Esophagus squamous epithelium (tissue), 5 donors: Measurements from ENCODE around the gene HECA. TPM values are rescaled to one million over a fixed set of nuclear protein-coding genes. Genes with fewer than 3 reads are reported as not detected.
"Not testable (repeated sequence)": the region's sequence is repeated elsewhere in the genome, so short reads cannot be mapped to it uniquely, and the experiment has no call there.

Experiments used
- DNase-seq: peaks from one replicate; lab custom pipeline; 2025; lab: John Stamatoyannopoulos, UW
- H3K27ac ChIP-seq, 4 donors: fragments of 200-600 bp; sonication (generic); one replicate each; pipeline ENCODE4 v1.5.1; 2016 to 2019; ENCODE audit warnings: mild to moderate bottlenecking in 1 of 4
- H3K27me3 ChIP-seq, 4 donors: fragments of 200-600 bp; sonication (generic); 1 replicate in 3 of 4; 2 replicates in 1 of 4; pipeline versions ENCODE4 v1.5.1 to v1.6.0; 2017 to 2021; ENCODE audit warnings: antibody characterized with exemption in 1 of 4
- H3K36me3 ChIP-seq, 3 donors: fragments of 200-600 bp; sonication (generic); one replicate each; pipeline ENCODE4 v1.5.1; 2016 to 2019
- H3K4me1 ChIP-seq, 3 donors: fragments of 200-600 bp; sonication (generic); one replicate each; pipeline ENCODE4 v1.5.1; 2017 to 2019
- H3K4me3 ChIP-seq, 4 donors: fragments of 200-600 bp; sonication (generic); 1 replicate in 3 of 4; 2 replicates in 1 of 4; pipeline ENCODE4 v1.5.1; 2016 to 2019; ENCODE audit warnings: mild to moderate bottlenecking in 2 of 4, moderate library complexity in 1 of 4
- H3K9me3 ChIP-seq, 3 donors: fragments of 200-600 bp; sonication (generic); one replicate each; pipeline ENCODE4 v1.5.1; 2016 to 2019
- POLR2A ChIP-seq, 4 donors: fragments of 450-650 bp; IDR thresholded peaks; one replicate each; pipeline ENCODE4 v1.6.1; 2017; ENCODE audit warnings: antibody characterized with exemption in 4 of 4, mild to moderate bottlenecking in 4 of 4, moderate library complexity in 3 of 4
- WGBS, 2 donors: methylation state at CpG; one replicate each; pipeline ENCODE4 v1.1.5; 2018; 5-methylcytosine and 5-hydroxymethylcytosine counted together
- intact Hi-C: fragments of 100-400 bp; cut with DNase I; formaldehyde crosslinking; loops from one replicate; pipeline ENCODE4 v1.15.0; 2022
- total RNA-seq, 4 donors: library from RNA; depleted of rRNA; stranded (reverse); fragments of >200 nt; gene quantifications; one replicate each; pipeline ENCODE4 v1.1.0, GENCODE V29; 2016
- TF ChIP-seq, protein P1 (sequence below), 6 experiments: fragments of 450-650 bp in 4 of 6; fragments of 200-600 bp in 2 of 6; sonication (generic) in 2 of 6; IDR thresholded peaks; one replicate each; pipeline ENCODE4 v1.5.1; 2016 to 2019; ENCODE audit warnings: antibody characterized with exemption in 6 of 6, mild to moderate bottlenecking in 4 of 6, moderate library complexity in 4 of 6
- donor health status: DM: yes; HTN: yes; CAD: no.

The HECA gene
- total RNA-seq, 4 donors from 2014 or later, result 29.6 to 44.4 (median 35.8) TPM

DNA sequence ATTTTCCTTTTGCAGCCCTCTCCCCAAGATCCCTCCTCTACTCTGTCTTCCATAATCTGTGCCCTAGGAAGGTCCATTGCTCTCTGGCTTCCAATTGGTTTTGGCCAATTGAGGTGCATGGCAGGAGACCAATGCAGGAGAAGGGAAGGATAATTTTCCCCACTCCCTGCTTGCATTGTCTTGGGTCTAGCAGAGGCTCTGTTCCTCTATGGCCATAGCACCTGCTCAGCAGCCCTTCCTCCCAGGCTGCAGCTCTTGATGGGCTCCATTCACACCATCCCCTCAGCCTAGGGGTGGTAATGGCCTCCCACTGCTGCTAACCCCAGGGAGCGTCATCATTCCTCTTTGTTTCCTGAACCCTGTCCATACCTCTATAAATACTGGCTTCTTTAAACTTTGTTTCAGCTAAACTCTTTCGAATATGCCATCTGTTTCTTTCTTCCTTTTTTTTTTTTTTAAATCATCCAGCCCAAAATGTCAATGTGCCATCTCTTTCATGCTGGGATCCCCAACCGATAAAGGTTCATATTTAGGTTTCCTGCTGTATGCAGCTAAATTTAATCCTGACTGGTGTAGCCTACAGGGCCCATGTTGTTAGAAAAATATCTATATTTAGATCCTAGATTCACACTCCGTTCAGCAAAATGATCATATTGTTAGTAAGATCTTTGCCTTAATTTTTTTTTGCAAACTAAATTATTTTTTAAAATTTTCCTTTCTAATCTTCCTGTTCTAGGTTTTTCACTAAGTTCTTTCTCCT lies 63.8 kb downstream of the HECA start:
- no peak for DNase-seq
- Histone ChIP-seq H3K36me3 (no peaks in the 10 kb centered on the region), H3K27ac (no peak overlapping the region), H3K4me3 (no peak overlapping the region), H3K27me3 (no peaks in the 10 kb centered on the region), H3K9me3 (no peaks in the 10 kb centered on the region), H3K4me1 (no peaks in the 10 kb centered on the region)
- WGBS, 2 donors, result 70 to 90% methylated on average over 4 of the region's 4 CpGs
- TF ChIP-seq, protein P1, sequence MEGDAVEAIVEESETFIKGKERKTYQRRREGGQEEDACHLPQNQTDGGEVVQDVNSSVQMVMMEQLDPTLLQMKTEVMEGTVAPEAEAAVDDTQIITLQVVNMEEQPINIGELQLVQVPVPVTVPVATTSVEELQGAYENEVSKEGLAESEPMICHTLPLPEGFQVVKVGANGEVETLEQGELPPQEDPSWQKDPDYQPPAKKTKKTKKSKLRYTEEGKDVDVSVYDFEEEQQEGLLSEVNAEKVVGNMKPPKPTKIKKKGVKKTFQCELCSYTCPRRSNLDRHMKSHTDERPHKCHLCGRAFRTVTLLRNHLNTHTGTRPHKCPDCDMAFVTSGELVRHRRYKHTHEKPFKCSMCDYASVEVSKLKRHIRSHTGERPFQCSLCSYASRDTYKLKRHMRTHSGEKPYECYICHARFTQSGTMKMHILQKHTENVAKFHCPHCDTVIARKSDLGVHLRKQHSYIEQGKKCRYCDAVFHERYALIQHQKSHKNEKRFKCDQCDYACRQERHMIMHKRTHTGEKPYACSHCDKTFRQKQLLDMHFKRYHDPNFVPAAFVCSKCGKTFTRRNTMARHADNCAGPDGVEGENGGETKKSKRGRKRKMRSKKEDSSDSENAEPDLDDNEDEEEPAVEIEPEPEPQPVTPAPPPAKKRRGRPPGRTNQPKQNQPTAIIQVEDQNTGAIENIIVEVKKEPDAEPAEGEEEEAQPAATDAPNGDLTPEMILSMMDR (IDR thresholded peaks at IDR 0.05), result no peak
- no peak for TF ChIP-seq POLR2A (IDR thresholded peaks at IDR 0.05)
- intact Hi-C loops, result no loop called here

DNA sequence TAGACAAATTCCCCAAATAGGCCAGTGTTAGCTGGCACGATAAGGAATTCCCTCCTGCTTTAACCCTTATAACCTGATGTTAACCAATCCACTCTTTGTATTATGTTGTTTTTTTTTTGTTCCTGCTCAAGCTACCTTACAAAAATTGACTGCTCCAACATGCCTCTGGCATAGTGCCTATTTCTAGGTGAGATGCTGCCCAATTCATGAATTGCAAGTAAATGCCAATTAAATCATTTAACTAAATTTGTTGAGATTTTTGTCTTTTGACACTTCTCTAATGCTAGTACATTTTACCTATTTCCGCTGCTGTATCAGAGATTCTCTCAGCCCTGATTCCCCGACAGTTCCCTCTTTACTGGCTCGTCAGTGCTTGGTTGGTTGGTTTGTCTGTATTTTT lies 66.5 kb downstream of the HECA start:
- intact Hi-C loops, result no loop called here
- Histone ChIP-seq H3K27me3 (no peaks in the 10 kb centered on the region), H3K4me1 (no peaks in the 10 kb centered on the region), H3K4me3 (no peak overlapping the region), H3K36me3 (no peaks in the 10 kb centered on the region), H3K27ac (no peak overlapping the region), H3K9me3 (peaks cover 0 to 15% (median 10%) of the 10 kb centered on the region in 3 donors)
- 82 to 88% methylated on average over 4 of the region's 4 CpGs for WGBS, 2 donors
- TF ChIP-seq, protein P1 (IDR thresholded peaks at IDR 0.05), result no peak
- TF ChIP-seq POLR2A (IDR thresholded peaks at IDR 0.05), result no peak
- DNase-seq, result no peak

DNA sequence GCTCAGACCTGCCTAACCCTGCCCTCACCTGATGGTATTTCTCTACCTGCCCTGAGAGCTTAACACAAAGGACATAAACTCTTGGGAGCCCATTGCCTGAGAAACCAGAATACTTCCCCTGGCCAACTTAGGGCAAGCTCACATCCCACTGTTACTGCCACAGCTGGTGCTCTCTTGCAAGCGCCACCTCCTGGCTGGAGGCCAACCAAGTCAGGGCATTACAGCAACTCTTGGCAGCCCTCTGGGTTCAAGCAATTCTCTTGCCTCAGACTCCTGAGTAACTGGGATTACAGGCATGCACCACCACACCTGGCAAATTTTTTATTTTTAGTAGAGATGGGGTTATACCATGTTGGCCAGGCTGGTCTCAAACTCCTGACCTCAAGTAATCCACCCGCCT lies 70.1 kb downstream of the HECA start:
- Histone ChIP-seq H3K9me3 (peaks cover 0 to 34% (median 13%) of the 10 kb centered on the region in 3 donors), H3K27ac (no peak overlapping the region), H3K4me3 (no peak overlapping the region), H3K4me1 (no peaks in the 10 kb centered on the region), H3K27me3 (no peaks in the 10 kb centered on the region), H3K36me3 (no peaks in the 10 kb centered on the region)
- TF ChIP-seq POLR2A (IDR thresholded peaks at IDR 0.05), result no peak
- TF ChIP-seq, protein P1 (IDR thresholded peaks at IDR 0.05), result no peak
- intact Hi-C loops, result no loop called here
- WGBS, 2 donors, result 86 to 89% methylated on average over 1 to 2 of the region's 2 CpGs
- no peak for DNase-seq

DNA sequence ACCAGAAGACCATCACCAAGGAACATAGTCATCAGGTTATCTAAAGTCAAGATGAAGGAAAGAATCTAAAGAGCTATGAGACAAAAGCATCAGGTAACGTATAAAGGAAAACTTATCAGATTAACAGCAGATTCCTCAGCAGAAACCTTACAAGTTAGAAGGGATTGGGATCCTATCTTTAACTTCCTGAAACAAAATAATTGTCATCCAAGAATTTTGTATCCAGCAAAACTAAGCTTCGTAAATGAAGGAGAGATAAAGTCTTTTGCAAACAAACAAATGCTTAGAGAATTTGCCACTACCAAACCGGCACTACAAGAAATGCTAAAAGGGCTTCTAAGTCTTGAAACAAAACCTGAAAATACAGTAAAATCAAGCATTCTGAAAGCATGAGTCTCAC lies 71.0 kb downstream of the HECA start:
- peaks cover 0 to 34% (median 13%) of the 10 kb centered on the region in 3 donors for H3K9me3 ChIP-seq
- no peaks in the 10 kb centered on the region for H3K4me1 ChIP-seq
- TF ChIP-seq, protein P1 (IDR thresholded peaks at IDR 0.05), result no peak
- TF ChIP-seq POLR2A (IDR thresholded peaks at IDR 0.05), result no peak
- intact Hi-C loops, result no loop called here
- WGBS, 2 donors, result 88 to 90% methylated on average over 3 of the region's 3 CpGs
- H3K27ac ChIP-seq, result no peak overlapping the region
- H3K27me3 ChIP-seq, result no peaks in the 10 kb centered on the region
- H3K36me3 ChIP-seq, result no peaks in the 10 kb centered on the region
- no peak overlapping the region for H3K4me3 ChIP-seq
- no peak for DNase-seq

- H3K36me3 ChIP-seq, H3K27me3 ChIP-seq, H3K27ac ChIP-seq, intact Hi-C loops, DNase-seq, H3K4me3 ChIP-seq, H3K4me1 ChIP-seq: not testable (repeated sequence)
- H3K9me3 ChIP-seq, result peaks cover 0 to 25% (median 9%) of the 10 kb centered on the region in 3 donors
- WGBS, 2 donors, result 87 to 90% methylated on average over 3 to 9 of the region's 10 CpGs
Measured at GRCh38 chr6:139210766-139211165, 75.9 kb downstream of the HECA start.

DNA sequence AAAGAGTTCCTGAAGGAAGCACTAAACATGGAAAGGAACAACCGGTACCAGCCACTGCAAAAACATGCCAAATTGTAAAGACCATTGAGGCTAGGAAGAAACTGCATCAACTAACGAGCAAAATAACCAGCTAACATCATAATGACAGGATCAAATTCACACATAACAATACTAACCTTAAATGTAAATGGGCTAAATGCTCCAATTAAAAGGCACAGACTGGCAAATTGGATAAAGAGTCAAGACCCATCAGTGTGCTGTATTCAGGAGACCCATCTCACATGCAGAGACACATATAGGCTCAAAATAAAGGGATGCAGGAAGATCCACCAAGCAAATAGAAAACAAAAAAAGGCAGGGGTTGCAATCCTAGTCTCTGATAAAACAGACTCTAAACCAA lies 77.6 kb downstream of the HECA start:
- H3K4me3 ChIP-seq, H3K27ac ChIP-seq, H3K4me1 ChIP-seq, H3K27me3 ChIP-seq, H3K9me3 ChIP-seq, DNase-seq, H3K36me3 ChIP-seq, intact Hi-C loops: not testable (repeated sequence)
- 75% methylated on average over 2 of the region's 2 CpGs; no CpG with 5 or more reads in 1 of the 2 donors for WGBS, 2 donors
